Neural cell (in vitro differentiated cells): ENCODE results near the gene THADA. TPM values are rescaled to one million over a fixed set of nuclear protein-coding genes. Genes with fewer than 3 reads are reported as not detected.

Source experiments
- H2AFZ ChIP-seq: fragments of 200-600, 300-800 bp; sonication (generic), shearing (Covaris generic); 2 replicates; pipeline ENCODE4 v1.6.0; 2014; ENCODE audit warnings: low read depth, mild to moderate bottlenecking, antibody characterized with exemption, low read length, moderate library complexity
- H3F3A ChIP-seq: fragments of 200-600 bp; shearing (Covaris generic); 2 replicates; pipeline ENCODE4 v1.6.1; 2016; ENCODE audit warnings: mild to moderate bottlenecking, moderate library complexity, mixed read lengths, antibody characterized with exemption, low read length; ENCODE audit not compliant: insufficient read depth, poor library complexity, severe bottlenecking
- H3K27ac ChIP-seq: fragments of 200-600, 300-800 bp; sonication (generic), shearing (Covaris generic); 2 replicates; pipeline ENCODE4 v1.5.1; 2014; ENCODE audit warnings: mild to moderate bottlenecking, low read length, moderate library complexity
- H3K27me3 ChIP-seq: fragments of 300-800, 200-600 bp; sonication (generic), shearing (Covaris generic); 2 replicates; pipeline ENCODE4 v1.6.0; 2014; ENCODE audit warnings: mild to moderate bottlenecking, low read depth, low read length, moderate library complexity; ENCODE audit not compliant: insufficient read depth
- H3K36me3 ChIP-seq: fragments of 300-800, 200-600 bp; sonication (generic), shearing (Covaris generic); 2 replicates; pipeline ENCODE4 v1.5.1; 2014; ENCODE audit warnings: mild to moderate bottlenecking, antibody characterized with exemption, low read length, moderate library complexity; ENCODE audit not compliant: insufficient read depth
- H3K4me2 ChIP-seq: fragments of 300-800, 200-600 bp; sonication (generic), shearing (Covaris generic); 2 replicates; pipeline ENCODE4 v1.6.0; 2014; ENCODE audit warnings: mild to moderate bottlenecking, low read length
- H3K4me3 ChIP-seq: fragments of 300-800, 200-600 bp; sonication (generic), shearing (Covaris generic); 2 replicates; pipeline ENCODE4 v1.5.1; 2014; ENCODE audit warnings: mild to moderate bottlenecking, low read length, moderate library complexity
- H3K79me2 ChIP-seq: fragments of 200-600 bp; shearing (Covaris generic); replicated peaks from 2 replicates; pipeline ENCODE4 v1.6.0; 2014; ENCODE audit warnings: mild to moderate bottlenecking, low read length, moderate library complexity; ENCODE audit not compliant: insufficient read depth
- H3K9ac ChIP-seq: fragments of 300-800, 200-600 bp; sonication (generic), shearing (Covaris generic); 2 replicates; pipeline ENCODE4 v1.6.1; 2016; ENCODE audit warnings: mild to moderate bottlenecking, low read length, mixed read lengths
- H3K9me2 ChIP-seq: fragments of 200-600 bp; shearing (Covaris generic); 2 replicates; pipeline ENCODE4 v1.6.1; 2016; ENCODE audit warnings: mild to moderate bottlenecking, low read length, mixed read lengths; ENCODE audit not compliant: insufficient read depth
- H3K9me3 ChIP-seq: fragments of 200-600, 300-800 bp; sonication (generic), shearing (Covaris generic); 2 replicates; pipeline ENCODE4 v1.6.1; 2016; ENCODE audit warnings: mild to moderate bottlenecking, mixed run types, low read length, moderate library complexity, mixed read lengths
- H4K20me1 ChIP-seq: fragments of 200-600 bp; shearing (Covaris generic); 2 replicates; pipeline ENCODE4 v1.6.1; 2016; ENCODE audit warnings: mild to moderate bottlenecking, mixed run types; ENCODE audit not compliant: insufficient read depth
- CTCF ChIP-seq: fragments of 450-650 bp; IDR thresholded peaks from 2 replicates; pipeline ENCODE4 v1.5.1; 2014; ENCODE audit warnings: antibody characterized with exemption, mild to moderate bottlenecking, moderate library complexity; ENCODE audit not compliant: poor library complexity, severe bottlenecking
- EP300 ChIP-seq: fragments of 450-650 bp; conservative IDR thresholded peaks from 2 replicates; pipeline ENCODE4 v1.6.1; 2014; ENCODE audit warnings: antibody characterized with exemption, mild to moderate bottlenecking, moderate library complexity; ENCODE audit not compliant: poor library complexity, severe bottlenecking
- MXI1 ChIP-seq: fragments of 450-650 bp; conservative IDR thresholded peaks from 2 replicates; pipeline ENCODE4 v1.6.1; 2014; ENCODE audit warnings: antibody characterized with exemption, mild to moderate bottlenecking; ENCODE audit not compliant: poor library complexity, severe bottlenecking
- POLR2AphosphoS5 ChIP-seq: IDR thresholded peaks from 2 replicates; pipeline ENCODE4 v1.6.1; 2012
- RAD21 ChIP-seq: fragments of 450-650 bp; conservative IDR thresholded peaks from 2 replicates; pipeline ENCODE4 v1.6.1; 2014; ENCODE audit warnings: antibody characterized with exemption, mild to moderate bottlenecking, moderate library complexity
- REST ChIP-seq: IDR thresholded peaks from 2 replicates; pipeline ENCODE4 v1.6.1; 2012; ENCODE audit warnings: borderline replicate concordance
- SMC3 ChIP-seq: fragments of 450-650 bp; conservative IDR thresholded peaks from 2 replicates; pipeline ENCODE4 v1.6.1; 2014; ENCODE audit warnings: antibody characterized with exemption, mild to moderate bottlenecking, moderate library complexity; ENCODE audit not compliant: poor library complexity
- TAF1 ChIP-seq: IDR thresholded peaks from 2 replicates; pipeline ENCODE4 v1.6.1; 2012; ENCODE audit warnings: low read depth
- polyA plus RNA-seq: library from polyadenylated mRNA; depleted of rRNA; stranded (reverse); fragments of >200 nt; gene quantifications from 2 replicates; pipeline ENCODE4 v1.2.3, GENCODE V29; 2014

Gene THADA
- polyA plus RNA-seq, 1 donor from 2014 or later, result 8.5 TPM

GRCh38 chr2:43214253-43214652, 381.6 kb downstream of the THADA start:
- Histone ChIP-seq H3K27ac (no peak overlapping the region), H2AFZ (no peak overlapping the region)

GRCh38 chr2:43212931-43213330, 382.9 kb downstream of the THADA start:
- Histone ChIP-seq H3K27ac (no peak overlapping the region), H3K36me3 (no peaks in the 10 kb centered on the region), H3K9me3 (no peaks in the 10 kb centered on the region), H3K4me3 (no peak overlapping the region), H3K27me3 (no peaks in the 10 kb centered on the region), H3K4me2 (no peak overlapping the region), H2AFZ (no peak overlapping the region), H4K20me1 (no peaks in the 10 kb centered on the region), H3K79me2 (no peaks in the 10 kb centered on the region), H3F3A (no peaks in the 10 kb centered on the region), H3K9me2 (no peaks in the 10 kb centered on the region), H3K9ac (no peak overlapping the region)
- TF ChIP-seq CTCF (no peak), EP300 (no peak), MXI1 (no peak), RAD21 (no peak)

More at GRCh38 chr2:43214253-43214652, 381.6 kb downstream of the THADA start:
- Histone ChIP-seq H3K4me3 (no peak overlapping the region), H3K9ac (no peak overlapping the region), H4K20me1 (no peaks in the 10 kb centered on the region), H3K27me3 (no peaks in the 10 kb centered on the region), H3K79me2 (no peaks in the 10 kb centered on the region), H3K36me3 (no peaks in the 10 kb centered on the region), H3K4me2 (no peak overlapping the region), H3K9me2 (no peaks in the 10 kb centered on the region), H3K9me3 (no peaks in the 10 kb centered on the region), H3F3A (no peaks in the 10 kb centered on the region)
- no peak for TF ChIP-seq TAF1
- no peak for TF ChIP-seq SMC3

- Histone ChIP-seq H4K20me1 (no peaks in the 10 kb centered on the region), H2AFZ (no peak overlapping the region), H3F3A (no peaks in the 10 kb centered on the region), H3K4me3 (no peak overlapping the region), H3K79me2 (no peaks in the 10 kb centered on the region), H3K27me3 (no peaks in the 10 kb centered on the region), H3K27ac (no peak overlapping the region), H3K36me3 (no peaks in the 10 kb centered on the region), H3K9me2 (no peaks in the 10 kb centered on the region), H3K9me3 (no peaks in the 10 kb centered on the region), H3K9ac (no peak overlapping the region), H3K4me2 (no peak overlapping the region)
- no peak for TF ChIP-seq REST
- TF ChIP-seq RAD21, result no peak
- no peak for TF ChIP-seq MXI1
- TF ChIP-seq POLR2AphosphoS5, result no peak
- TF ChIP-seq CTCF, result no peak
These were observed 383.5 kb downstream of the THADA start for GRCh38 chr2:43212216-43212835.
